HFFc6 (cell line): ENCODE data around the gene ZC3H6. TPM values are rescaled to one million over a fixed set of nuclear protein-coding genes. Genes with fewer than 3 reads are reported as not detected.

ENCODE experiments used
- DNase-seq: peaks from one replicate; pipeline ENCODE4 v3.0.0-alpha.2; 2018
- H3K27ac Mint-ChIP-seq: 2 replicates; pipeline ENCODE4 v1.8.0; 2020; ENCODE audit warnings: mild to moderate bottlenecking, mixed read lengths
- H3K27me3 Mint-ChIP-seq: 2 replicates; pipeline ENCODE4 v1.8.0; 2021; ENCODE audit warnings: mild to moderate bottlenecking, moderate library complexity, mixed read lengths; ENCODE audit not compliant: insufficient read depth
- H3K36me3 Mint-ChIP-seq: 2 replicates; pipeline ENCODE4 v1.8.0; 2021; ENCODE audit warnings: low read depth, mixed read lengths
- H3K4me1 Mint-ChIP-seq: 2 replicates; pipeline ENCODE4 v1.8.0; 2020; ENCODE audit warnings: low read depth, mixed read lengths
- H3K4me3 Mint-ChIP-seq: 2 replicates; pipeline ENCODE4 v1.8.0; 2020; ENCODE audit warnings: mild to moderate bottlenecking, moderate library complexity, mixed read lengths
- H3K9me3 Mint-ChIP-seq: 2 replicates; pipeline ENCODE4 v1.8.0; 2020; ENCODE audit warnings: mild to moderate bottlenecking, mixed read lengths
- CTCF ChIP-seq: fragments of 200-600 bp; sonication (generic); IDR thresholded peaks from 2 replicates; pipeline ENCODE4 v1.5.0; 2021; ENCODE audit warnings: antibody characterized with exemption, mild to moderate bottlenecking
- total RNA-seq, 6 experiments: library from RNA; stranded (reverse); fragmentation: NEBNext Ultra II Directional; extraction: Animal tissue kit (Norgen Biotek cat#: 25700); gene quantifications; 2 replicates in 1 of 6; 3 replicates in 5 of 6; pipeline ENCODE4 v1.2.3, GENCODE V29; 2021

ZC3H6 gene
- total RNA-seq, 6 experiments from 2014 or later: 3.8 to 6.1 (median 5.0) TPM

- Mint-ChIP-seq H3K27me3 (0 out of 2 replicates have a peak, but pooled peaks cover 2% of the 10 kb centered on the region), H3K4me3 (peak overlapping the region; percentile 89), H3K27ac (no peak overlapping the region), H3K4me1 (peaks cover 19% of the 10 kb centered on the region), H3K36me3 (no peaks in the 10 kb centered on the region), H3K9me3 (no peaks in the 10 kb centered on the region)
- TF ChIP-seq CTCF: no peak
- no peak for DNase-seq
Observed at GRCh38 chr2:112255875-112256274, 19.5 kb upstream of the ZC3H6 start.

- no peak for TF ChIP-seq CTCF
- Mint-ChIP-seq H3K9me3 (no peaks in the 10 kb centered on the region), H3K36me3 (no peaks in the 10 kb centered on the region), H3K27me3 (0 out of 2 replicates have a peak, but pooled peaks cover 2% of the 10 kb centered on the region), H3K4me3 (no peak overlapping the region), H3K27ac (no peak overlapping the region), H3K4me1 (peaks cover 19% of the 10 kb centered on the region)
- no peak for DNase-seq
Observed at GRCh38 chr2:112256654-112257053, 18.7 kb upstream of the ZC3H6 start.

- no peak overlapping the region for H3K4me3 Mint-ChIP-seq
- H3K27me3 Mint-ChIP-seq: peaks cover 2% of the 10 kb centered on the region; the same call in 1 of the 2 replicates
- H3K36me3 Mint-ChIP-seq: no peaks in the 10 kb centered on the region
- no peak for TF ChIP-seq CTCF
- H3K27ac Mint-ChIP-seq: no peak overlapping the region
- peaks cover 19% of the 10 kb centered on the region for H3K4me1 Mint-ChIP-seq
- no peaks in the 10 kb centered on the region for H3K9me3 Mint-ChIP-seq
- DNase-seq: peak; percentile 8
Observed at GRCh38 chr2:112257575-112257974, 17.8 kb upstream of the ZC3H6 start.

- peaks cover 2% of the 10 kb centered on the region; the same call in 1 of the 2 replicates for H3K27me3 Mint-ChIP-seq
Observed at GRCh38 chr2:112259509-112260294, 15.7 kb upstream of the ZC3H6 start.

GRCh38 chr2:112260295-112260625 lies 15.1 kb upstream of the ZC3H6 start:
- H3K4me3 Mint-ChIP-seq: no peak overlapping the region
- no peak for TF ChIP-seq CTCF
- DNase-seq: no peak
- peaks cover 5% of the 10 kb centered on the region for H3K4me1 Mint-ChIP-seq
- H3K27me3 Mint-ChIP-seq: peaks cover 1% of the 10 kb centered on the region; the same call in 1 of the 2 replicates
- H3K36me3 Mint-ChIP-seq: no peaks in the 10 kb centered on the region
- peaks cover 4% of the 10 kb centered on the region; the same call in 1 of the 2 replicates for H3K9me3 Mint-ChIP-seq
- H3K27ac Mint-ChIP-seq: no peak overlapping the region

More at GRCh38 chr2:112259509-112260294, 15.7 kb upstream of the ZC3H6 start:
- no peak overlapping the region for H3K27ac Mint-ChIP-seq
- peaks cover 5% of the 10 kb centered on the region for H3K4me1 Mint-ChIP-seq
- DNase-seq: peak; percentile 43
- peaks cover 4% of the 10 kb centered on the region; the same call in 1 of the 2 replicates for H3K9me3 Mint-ChIP-seq
- peak; percentile 95 for TF ChIP-seq CTCF
- H3K36me3 Mint-ChIP-seq: no peaks in the 10 kb centered on the region
- H3K4me3 Mint-ChIP-seq: peak overlapping the region; percentile 54; the same call in 1 of the 2 replicates
